NCI-H446 (cell line): ENCODE measurements around the gene WDFY4.

Source experiments
- DNase-seq, 2 experiments: peaks; one replicate each; lab custom pipeline; 2025; lab: John Stamatoyannopoulos, UW

The WDFY4 gene

DNA sequence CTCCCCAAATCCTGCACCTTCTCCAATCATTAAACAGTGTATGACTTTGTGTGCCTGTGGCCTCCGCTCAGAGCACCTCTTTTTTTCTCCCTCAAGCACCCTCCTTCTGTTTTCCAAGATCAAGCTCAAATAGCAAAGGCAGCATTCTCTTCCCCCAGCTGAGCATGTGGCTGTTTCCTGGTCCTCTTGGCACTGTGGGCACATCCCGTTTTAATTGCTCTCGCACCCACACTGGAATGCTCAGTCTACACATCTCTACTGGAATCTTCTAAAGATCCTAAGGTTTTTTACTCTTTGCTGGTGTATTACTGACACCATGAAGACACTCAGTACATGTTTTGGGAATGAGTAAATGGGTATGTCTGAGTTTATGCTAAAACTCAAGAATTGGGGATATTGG lies 107.4 kb downstream of the WDFY4 start:
- DNase-seq: no peak

DNA sequence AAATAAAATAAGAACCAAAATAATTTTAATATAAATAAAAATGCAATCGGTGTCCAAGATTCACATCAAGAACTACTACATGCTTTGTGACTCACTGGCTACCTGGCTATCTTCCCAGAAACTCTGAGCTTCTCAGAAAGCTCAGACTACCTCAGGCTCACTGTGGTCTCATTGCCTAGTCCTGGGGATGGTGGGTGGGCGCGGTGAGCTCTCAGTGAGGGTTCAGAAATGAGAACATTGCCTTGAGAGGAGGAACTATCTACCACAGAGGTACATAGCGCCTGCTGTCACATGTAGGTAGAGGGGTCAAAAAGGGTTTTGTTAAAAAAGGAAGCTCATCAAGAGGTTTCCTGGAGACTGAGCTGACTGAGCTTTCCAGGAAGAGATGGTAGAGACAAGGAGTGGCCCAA lies 108.0 kb downstream of the WDFY4 start:
- peak in 1 of 2 experiments; percentile 31 for DNase-seq

DNA sequence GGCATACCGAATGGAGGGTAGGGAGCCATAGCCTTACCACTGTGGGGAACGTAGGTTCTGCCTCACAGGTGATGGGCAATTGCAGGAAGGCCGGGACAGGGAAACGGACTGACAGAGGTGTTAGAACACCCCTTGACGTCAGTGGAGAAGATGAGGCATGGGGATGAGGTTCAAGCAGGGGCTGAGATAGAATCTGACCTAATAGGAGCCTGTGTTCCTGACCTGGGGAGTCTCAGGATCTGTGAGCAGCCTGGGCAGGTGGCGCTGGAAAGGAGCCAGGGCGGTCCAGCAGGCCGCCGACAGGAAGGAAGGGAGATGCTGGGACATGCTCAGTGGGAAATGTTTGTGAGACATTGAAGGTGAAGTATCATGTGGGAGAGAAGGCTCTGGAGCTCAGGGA lies 109.4 kb downstream of the WDFY4 start:
- no peak for DNase-seq

DNA sequence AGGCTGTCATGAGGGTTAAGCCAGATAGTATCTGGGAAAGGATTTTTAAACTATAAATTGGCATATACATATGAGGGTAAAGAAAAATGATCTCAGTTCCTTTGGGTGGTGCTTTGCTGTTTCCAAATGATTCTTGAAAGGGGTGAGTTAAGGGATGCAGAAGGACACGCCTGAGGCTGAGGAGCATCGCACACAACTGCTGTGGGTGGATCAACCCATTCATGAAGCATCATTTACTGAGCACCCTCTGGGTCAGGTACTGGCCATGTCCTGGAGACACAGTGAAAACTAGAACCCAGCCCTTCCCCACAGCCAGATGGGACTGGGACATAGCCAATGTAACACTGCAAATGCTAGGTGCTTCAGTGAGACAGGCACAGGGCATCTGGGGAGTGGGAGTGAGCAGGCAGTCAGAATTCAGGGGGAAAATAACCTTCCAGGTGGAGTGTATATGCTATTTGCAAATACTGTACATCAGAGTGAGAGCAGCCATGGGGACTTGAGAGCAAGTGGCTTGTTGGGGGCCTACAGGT lies 112.1 kb downstream of the WDFY4 start:
- DNase-seq: no peak

DNA sequence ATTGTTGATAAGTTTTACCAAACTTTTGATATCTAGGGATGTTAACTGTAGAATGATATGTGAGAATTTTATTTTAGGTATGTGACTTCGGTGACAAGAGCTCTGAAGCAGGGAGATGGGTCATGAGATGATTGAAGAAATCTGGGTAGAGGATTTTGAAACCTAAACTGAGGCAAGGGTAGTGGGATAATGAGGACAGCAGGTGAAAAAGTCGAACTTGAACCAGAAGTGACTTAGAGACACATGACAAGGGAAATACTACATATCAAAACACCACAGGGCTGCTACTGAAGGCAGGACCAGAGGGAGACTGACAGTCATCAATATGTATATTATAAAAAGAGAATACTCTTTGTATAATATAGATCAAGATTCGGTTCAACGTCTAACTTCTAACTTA lies 113.2 kb downstream of the WDFY4 start:
- DNase-seq: no peak

DNA sequence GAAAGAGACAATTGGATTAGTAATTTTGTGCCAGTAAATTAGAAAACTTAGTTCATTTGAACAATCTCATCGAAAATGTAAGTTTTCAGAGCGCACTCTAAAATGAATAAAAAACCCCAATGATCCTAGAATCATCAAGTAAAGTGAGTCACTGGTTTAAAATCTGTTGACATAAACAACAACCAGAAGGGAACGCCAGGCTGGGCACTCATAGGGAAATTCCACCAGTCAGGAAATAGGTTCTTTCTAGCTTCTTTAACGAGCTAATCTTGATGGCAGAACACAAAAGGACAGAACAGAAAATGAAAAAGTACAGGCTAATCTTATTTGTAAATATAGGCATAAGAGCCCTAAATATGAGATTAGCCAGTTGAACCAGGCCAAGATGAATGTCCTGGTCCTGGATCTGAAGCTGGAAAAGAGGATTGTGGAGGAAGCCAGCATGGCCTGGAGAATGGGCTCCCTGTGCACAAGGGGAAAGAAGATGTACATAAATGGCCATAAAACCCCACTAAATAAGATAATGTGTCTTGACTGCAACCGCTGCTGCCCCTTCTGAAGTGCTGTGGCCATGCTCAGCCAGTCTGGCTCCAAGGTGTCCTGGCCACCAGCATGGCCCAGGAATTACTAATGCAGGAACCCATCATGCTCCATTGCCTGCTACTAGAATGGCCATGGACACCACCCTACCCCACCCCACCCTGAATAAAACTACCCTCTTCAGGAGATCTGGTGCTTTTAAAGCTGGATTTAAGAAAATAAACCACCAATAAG lies 114.0 kb downstream of the WDFY4 start:
- DNase-seq: no peak

DNA sequence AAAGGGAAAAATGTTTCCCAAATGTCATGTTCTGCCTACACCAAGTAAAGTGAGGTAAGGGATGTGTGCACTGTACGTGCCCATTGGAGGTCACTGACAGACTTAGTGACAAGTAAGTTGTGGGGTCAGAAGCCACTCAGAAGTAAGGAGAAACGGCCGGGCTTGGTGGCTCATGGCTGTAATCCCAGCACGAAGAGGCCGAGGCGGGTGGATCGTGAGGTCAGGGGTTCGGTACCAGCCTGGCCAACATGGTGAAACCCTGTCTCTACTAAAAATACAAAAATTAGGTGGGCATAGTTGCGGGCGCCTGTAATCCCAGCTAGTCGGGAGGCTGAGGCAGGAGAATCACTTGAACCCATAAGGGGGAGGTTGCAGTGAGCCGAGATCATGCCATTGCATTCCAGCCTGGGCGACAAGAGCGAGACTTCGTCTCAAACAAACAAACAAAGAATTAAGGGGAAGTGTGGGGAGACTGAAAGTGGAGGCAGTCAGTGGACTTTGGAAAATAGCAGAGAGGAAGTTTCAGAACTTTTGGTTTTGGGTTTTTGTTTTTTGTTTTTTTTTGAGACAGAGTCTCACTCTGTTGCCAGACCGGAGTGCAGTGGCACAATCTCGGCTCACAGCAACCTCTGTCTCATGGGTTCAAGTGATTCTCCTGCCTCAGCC lies 114.8 kb downstream of the WDFY4 start:
- no peak for DNase-seq

DNA sequence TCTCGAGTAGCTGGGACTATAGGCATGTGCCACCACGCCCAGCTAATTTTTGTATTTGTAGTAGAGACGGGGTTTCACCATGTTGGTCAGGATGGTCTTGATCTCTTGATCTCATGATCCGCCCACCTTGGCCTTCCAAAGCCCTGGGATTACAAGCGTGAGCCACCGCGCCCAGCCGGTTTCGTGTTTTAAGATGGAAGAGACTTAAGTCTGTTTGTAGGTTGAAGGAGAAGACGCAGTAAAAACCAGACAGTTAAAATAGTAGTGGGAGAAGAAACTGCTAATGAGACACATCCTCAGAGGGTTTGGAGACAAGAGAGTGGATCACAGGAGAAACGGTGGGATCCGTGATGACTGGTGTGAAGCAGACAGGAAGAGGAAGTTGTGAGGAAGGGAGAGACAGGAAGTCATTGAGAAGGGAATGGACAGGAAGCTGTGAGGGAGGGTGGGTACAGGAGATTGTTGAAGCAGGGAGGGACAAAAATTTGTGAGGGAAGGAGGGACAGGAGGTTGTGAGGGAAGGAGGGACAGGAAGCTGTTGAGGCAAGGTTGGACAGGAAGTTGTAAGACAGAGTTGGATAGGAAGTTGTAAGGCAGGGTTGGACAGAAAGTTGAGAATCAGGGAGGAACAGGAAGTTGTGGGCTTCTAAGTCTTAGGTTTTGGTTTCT lies 115.5 kb downstream of the WDFY4 start:
- DNase-seq: no peak

DNA sequence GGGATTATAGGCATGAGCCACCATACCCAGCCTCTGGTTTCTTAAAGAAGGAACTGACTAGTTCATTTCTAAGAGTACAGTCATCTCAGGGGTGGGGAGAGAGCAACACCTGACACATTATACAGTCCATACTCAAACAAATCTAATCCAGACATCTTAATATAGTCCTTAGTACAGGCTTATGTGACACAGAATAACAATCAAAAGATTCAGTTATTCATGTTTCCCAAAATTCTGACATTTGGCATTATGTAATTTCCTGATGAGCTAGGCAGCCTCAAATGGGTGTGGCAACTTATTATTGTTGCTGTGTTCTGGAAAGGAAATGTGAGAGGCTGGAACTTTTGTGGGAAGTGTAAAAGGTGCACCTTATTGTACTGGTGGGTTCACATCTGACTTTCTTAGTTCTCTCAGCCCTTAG lies 116.3 kb downstream of the WDFY4 start:
- no peak for DNase-seq

DNA sequence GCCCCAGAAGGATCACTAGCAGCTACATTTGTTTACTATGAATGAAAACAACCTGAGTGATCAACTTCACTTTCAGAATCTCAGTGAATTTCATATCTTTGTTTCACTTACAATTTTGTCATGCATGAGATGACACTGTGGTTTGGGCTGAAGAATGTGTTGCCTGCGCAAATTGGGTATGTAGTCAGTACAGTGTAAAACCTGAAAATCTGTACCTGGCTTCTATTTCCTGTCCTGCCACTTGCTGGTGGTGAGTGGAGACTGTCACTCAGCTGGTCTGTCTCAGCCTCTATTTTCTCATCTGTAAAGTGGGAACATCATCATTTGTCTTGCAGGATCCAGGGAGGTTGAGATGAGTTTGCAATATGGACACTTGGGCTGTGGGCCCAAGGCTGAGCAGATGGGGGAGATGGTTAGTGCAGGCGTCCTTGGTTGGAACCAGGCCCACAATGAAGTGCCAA lies 118.0 kb downstream of the WDFY4 start:
- DNase-seq: peak in 1 of 2 experiments; percentile 44

DNA sequence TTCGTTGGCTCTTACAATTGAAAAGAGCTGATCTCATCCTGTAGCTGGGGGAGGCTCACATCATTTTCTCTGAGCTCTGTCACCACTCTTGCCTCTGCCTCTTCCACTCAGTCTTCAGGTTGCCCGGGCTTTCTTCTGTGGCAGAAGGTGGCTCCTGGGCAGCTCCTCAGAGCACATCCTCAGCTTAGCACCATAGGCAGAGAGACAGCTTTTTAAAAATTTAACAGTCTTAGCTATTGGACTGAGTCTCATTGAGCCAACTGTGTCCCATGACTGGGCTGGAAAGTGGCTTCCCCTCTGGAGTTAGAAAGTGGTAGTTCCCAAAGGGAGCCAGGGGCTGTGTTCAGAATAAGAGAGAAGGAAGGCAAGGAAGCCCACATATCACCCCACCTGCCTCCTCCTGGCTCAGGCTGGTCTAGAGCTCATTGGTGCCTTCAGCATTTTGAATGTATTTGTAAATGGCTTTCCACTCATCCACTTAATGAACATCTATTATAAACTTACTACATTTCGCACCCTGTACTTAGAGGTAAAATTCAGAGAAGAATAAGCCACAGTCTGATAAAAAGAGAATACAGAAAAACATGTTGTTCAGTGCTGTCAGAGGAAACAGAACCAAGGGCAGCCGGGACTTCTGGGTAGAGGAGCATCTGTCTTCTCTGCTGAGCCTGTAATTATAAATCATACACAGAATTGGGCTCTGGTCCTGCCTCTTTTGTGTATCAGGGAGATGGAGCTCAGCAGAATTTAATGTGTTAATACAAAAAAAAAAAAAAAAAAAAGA lies 119.3 kb downstream of the WDFY4 start:
- DNase-seq: no peak

DNA sequence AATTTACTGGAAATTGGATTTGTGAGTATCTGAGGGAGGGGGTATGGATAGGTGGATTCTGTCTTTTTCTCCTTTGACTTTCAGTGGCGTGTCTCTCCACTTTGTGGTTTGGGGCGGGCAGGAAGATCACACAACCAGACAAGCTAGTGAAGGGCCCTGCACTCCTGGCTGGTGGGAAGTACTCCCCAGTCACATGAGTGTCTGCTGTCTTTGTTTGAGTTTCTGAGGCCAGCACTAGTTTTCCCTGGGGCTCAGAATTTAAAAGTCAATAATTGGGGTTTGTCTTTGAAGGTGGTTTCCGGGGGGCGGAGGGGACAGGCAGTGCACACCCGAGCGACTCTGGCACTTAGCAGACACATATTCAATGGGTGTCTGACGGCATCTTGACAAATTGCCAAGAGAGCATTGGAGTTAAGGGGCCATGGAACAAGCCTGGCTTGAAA lies 120.1 kb downstream of the WDFY4 start:
- no peak for DNase-seq

DNA sequence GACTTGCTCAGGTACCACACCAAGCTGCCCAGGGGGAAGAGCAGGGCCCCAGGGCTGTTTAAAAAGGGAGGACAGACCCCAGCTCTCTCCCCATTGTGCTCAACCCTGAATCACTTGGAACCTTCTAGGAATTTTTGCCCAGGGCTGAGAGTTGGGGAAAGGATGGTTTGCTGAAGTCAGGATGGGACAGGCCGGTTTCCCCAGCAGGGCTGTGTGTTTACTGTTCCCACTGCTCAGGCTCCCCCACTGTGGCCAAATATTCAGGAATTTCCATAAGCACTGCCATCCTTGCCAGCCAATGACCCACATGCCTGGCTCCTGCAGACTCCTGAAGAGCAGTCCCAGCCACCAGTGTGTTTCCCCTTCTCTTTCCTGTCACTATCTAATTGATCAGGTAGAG lies 120.7 kb downstream of the WDFY4 start:
- DNase-seq: no peak

DNA sequence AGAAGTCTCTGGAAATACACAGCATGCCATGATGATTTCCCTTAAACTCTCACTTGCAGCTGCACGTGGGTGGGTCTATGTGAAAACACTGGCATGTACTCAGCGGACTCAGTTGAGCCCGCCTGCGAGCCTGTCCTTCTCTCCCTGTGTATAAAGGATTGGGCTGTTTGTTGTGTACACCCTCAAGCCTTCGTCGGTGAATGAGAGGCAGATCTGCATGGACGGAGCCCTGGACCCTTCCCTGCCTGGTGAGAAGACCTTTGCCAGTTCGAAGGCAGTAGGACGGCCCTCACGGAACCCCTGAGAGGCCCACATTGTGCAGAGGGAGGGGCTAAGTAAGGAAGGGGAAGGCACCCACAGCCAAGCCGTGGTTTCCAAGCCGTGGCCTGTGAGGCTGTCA lies 121.2 kb downstream of the WDFY4 start:
- DNase-seq: no peak

DNA sequence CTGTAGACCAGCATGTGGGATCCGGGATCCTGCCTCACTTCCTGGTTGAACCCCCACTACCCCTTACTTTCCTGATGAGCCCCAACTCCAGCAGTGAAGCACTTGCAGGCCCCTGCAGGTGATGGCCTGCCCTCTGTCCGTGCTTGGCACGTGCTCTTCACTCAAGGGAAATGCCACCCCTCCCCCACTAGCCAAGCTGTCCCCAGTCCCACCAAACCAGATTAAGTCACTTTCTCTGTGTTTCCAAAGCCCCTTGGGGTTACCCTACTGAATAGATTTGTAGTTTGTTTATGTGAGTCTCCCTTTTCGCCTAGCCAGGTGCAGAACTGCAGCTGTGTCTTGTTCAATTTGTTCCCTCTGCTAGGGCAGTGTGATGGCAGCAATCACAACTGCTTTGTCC lies 121.7 kb downstream of the WDFY4 start:
- DNase-seq: no peak

DNA sequence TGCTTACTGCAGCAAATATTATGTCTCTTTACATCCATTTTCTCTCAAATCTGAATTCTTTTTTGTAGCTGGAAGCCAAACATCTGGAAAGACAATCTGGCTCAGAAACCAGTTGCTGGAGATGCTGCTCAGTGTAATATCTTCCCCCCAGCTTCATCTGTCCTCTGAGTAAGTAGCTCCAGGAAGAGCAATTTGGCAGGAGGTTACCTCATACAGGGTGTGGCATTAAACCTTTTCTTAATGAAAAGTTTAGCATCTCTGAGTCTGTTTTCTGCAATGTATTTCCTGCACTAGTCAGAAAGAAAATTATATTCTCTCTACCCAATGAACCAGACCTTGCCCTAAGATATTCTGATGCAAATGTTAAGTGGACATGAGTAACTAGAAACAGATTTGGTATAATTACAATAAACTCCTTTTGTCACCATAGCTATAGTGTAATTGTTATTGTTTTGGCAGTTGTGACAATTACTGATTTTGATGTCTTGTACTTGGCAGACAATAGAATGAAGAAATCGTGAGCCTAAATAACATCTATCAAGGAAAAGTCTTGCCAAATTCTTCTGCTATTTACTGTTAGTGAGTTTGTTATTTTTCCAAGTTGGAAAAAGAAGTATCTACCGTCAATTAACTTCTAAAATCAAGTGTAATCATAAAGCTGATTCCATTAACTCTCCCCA lies 123.3 kb downstream of the WDFY4 start:
- no peak for DNase-seq

DNA sequence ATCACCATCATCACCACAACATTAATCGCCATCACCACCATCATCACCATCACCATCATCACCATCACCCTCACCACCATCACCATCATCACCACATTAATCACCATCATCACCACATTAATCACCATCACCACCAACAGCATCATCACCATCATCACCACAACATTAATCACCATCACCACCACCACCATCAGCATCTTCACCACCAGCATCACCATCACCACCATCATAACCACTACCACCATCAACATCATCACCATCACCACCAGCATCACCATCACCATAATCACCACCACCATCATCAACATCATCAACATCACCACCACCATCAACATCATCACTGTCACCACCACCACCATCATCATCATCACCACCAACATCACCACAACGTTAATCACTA lies 124.6 kb downstream of the WDFY4 start:
- no peak for DNase-seq

DNA sequence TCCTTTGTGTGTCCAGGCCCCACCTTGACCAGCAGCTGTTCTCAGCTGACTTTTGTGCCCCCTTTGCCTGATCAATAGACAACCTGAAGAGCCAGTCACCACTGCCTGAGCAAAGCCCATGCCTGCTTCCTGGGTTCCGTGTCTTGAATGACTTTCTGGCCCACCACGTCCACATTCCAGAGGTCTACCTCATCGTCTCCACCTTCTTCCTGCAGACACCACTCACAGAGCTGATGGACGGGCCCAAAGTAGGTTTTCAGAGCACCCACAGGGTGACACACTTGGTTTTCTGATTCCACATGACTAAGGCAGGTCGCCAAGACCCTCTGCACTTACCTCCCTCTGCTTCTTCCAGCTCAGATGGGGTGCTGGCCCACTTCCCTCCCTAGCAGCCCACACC lies 126.8 kb downstream of the WDFY4 start:
- no peak for DNase-seq

DNA sequence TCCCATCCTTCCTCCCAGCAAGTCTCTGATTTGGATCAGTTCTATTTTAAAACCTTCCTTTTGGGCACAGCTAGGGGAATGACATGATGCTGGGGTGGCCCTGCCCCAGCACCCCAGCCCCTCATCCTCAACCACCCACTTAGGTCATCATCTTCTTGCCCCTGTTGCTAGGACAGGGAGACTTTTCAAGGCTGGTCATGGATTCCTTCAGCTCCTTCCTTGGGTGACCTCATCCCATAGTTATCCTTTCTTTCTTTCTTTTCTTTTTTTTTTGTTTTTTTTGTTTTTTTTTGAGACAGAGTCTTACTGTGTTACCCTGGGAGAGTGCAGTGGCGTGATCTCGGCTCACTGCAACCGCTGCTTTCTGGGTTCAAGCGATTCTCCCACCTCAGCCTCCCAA lies 127.2 kb downstream of the WDFY4 start:
- no peak for DNase-seq

DNA sequence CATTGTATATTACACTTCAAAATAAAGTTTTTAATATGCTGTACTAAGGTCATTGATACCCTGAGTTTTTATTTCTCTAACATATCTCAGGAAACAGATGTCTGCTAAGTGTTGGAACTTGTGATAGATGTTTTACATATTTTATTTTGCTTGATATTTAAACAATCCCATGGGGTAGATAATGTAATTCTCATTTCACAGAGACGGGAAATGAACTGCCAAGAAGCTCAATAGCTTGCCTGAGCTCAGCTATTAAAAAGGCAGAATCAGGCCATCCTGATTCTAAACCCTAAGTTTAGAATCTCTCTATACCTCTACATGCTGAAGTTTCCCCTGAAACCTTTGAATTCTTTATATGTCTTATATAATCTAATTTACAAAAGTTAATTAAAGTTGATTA lies 128.6 kb downstream of the WDFY4 start:
- no peak for DNase-seq

DNA sequence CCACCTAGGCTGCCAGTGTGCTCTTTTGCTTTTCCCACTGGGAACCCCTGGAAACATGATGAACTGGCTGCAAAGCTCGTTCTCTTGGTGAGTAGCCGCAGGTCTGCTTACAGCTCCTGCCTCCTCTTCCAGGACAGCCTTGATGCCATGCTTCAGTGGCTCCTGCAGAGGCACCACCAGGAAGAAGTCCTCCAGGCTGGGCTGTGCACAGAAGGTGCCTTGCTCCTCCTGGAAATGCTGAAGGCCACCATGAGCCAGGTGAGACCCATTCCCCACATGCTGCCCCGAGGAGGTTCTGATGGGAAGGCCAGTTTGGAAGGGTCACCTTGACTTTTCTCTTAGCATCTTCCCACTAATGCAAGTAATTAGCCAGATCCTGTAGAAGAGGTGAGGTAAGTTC lies 129.2 kb downstream of the WDFY4 start:
- no peak for DNase-seq
